H4 (cell line): ENCODE results near the gene C10orf90. TPM values are rescaled to one million over a fixed set of nuclear protein-coding genes. Genes with fewer than 3 reads are reported as not detected.
"Not testable (repeated sequence)": the region's sequence is repeated elsewhere in the genome, so short reads cannot be mapped to it uniquely, and the experiment has no call there.

ENCODE experiments used
- DNase-seq: peaks from one replicate; pipeline ENCODE4 v3.0.0-alpha.2; 2015; ENCODE audit warnings: low spot score
- total RNA-seq: library from RNA; depleted of rRNA; stranded (reverse); fragments of >200 nt; shearing (Covaris generic); gene quantifications from 2 replicates; pipeline ENCODE4 v1.2.3, GENCODE V29; 2014

Gene C10orf90
- total RNA-seq, 1 experiment from 2014 or later: 0.19 TPM

DNA sequence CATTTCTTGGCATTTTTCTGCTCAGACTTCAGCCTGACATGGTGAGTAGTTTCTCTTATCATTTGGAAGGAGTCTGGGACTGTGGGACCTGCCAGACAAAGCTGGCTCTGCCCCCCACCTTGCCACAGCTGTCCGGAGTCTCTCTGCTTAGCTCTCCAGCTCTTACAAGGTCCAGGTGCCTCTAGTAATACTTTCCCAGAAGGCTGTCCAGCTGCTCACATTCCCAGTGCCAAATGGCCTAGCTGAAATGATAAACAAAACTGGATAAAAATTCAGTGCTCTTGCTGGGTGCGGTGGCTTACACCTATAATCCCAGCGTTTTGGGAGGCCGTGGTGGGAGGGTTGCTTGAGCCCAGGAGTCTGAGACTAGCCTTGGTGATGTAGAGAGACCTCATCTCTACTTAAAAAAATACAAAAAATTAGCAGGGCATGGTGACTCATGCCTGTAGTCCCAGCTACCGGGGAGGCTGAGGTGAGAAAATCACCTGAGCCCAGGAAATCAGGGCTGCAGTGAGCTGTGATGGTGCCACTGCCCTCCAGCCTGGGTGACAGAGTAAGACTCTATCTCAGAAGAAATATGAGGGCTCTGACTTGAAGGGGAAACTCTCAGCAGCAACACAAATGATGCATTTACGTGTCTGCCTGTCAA is 86.8 kb downstream of the C10orf90 start:
- no peak for DNase-seq

DNA sequence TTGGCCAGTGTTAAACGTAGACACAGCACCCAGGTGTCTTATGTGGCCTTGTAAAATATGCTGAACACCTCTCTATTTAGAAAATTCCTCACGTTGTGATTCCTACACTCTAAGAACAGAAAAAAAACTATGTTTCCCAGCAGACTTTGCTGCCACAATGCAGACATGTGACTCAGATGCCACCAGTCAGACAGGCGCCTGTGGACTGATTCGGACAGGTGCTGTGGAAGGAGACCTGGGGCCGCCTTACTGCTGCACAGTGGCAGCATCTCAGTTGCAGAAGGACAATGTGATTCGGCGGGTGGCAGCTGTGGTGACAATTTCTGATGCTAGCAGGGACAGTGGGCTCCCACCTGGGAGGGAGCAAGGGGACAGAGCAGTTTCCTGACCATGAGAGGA is 88.8 kb downstream of the C10orf90 start:
- no peak for DNase-seq

DNA sequence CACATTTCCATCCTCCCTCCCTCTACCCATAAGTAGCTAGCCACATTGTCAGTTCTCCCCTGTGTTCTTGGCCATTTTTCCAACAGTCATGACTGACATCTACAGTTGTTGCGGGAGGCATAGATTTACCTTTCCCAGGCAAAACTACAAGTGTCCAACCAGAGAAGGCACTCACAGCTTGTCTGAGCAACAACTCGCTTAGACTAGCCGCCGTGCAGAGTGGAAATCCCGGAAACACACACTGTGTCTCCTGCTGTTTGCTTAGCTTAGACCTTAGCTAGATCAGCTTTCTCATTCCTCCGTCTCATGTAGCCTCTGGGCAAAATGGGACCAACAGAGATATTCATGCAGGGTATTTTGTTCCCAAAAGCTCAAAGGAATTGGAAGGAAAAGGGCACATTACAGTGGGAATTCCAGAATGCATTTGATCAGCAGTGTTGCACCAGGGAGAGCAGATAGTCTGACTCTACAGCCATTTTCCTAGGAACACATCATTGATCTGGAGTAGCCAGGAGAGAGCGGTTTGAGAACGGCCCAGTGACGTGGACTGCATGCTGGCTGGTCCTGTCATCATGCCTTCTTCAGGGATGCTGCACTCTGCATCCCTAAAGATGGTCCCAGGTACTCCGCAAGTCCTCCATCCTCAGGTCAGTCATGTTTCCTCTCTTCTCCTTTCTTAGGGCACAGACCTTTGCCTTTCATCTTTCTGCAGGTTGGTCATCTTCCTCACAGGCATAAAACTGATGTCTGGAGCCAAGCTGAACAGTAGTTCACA is 89.4 kb downstream of the C10orf90 start:
- no peak for DNase-seq

DNA sequence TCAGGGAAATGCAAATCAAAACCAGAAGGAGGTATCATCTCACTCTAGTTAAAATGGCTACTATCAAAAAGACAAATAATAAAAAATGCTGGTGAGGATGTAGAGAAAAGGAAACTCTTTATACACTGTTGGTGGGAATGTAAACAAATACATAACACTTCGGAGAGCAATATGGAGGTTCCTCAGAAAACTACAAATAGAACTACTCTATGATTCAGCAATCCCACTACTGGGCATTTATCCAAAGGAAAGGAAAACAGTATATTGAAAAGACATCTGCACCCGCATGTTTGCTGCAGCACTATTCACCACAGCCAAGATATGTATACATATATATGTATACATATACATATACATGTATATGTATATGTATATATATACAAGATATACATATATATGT is 94.2 kb downstream of the C10orf90 start:
- DNase-seq: peak; percentile 85

DNA sequence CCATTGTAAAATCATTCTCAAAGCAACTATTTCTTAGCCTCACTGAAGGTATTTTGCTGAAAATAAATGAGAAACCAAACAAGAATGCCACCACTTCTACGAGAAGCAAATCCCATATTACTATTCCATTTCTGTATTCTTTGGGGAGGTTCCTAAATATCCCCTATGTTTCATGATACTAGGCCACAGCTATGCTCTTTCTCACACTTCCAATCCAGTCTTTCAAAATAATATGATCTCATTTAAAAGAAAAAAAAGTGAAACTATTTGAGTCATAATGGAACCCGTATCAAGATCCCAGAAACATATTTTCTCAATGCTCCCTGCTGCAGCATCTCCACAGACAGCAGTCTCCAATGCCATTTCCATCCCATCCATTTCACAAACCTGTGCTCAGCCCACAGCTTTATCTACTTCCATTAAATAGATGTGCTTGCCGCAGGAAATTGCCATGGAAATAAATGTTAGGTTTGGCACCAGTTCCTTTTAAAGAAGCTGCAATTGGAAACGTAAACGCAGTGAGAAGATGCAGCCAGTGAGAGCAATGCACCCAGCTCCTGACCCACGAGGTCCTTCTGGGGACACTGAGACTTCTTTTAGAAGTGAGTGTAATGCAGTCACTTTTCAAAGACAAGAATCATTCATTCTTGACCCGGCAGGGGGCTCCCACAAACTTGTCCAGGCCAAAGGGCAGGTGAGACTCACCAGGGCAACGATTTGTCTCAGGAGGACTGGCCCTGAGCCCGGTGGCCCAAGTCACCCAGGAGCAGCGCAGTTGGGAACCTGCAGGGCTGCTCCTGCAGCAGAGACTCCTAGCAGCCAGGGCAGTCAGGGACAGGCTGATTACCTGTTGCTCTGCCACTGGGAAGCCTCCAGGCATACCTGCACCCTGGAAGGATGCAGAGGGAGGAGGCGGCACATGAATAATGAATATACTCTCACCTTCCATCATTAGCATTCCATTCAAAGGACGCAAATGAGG is 99.6 kb downstream of the C10orf90 start:
- DNase-seq: no peak

DNA sequence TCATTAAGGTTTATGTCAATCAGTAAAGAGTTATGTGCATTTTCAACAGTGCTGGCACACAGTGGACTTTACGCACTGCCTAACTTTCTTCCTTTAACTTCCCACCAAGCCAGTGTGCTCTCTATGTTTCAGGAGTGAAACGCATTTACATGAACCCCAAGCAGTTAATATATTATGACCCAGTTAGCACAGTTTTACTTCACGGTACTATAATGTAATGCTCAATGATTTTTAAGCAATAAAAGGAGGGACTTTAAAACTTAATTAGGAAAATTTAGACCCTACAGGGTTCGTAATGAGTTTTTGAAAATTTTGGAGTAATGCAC is 100.3 kb downstream of the C10orf90 start:
- no peak for DNase-seq

DNA sequence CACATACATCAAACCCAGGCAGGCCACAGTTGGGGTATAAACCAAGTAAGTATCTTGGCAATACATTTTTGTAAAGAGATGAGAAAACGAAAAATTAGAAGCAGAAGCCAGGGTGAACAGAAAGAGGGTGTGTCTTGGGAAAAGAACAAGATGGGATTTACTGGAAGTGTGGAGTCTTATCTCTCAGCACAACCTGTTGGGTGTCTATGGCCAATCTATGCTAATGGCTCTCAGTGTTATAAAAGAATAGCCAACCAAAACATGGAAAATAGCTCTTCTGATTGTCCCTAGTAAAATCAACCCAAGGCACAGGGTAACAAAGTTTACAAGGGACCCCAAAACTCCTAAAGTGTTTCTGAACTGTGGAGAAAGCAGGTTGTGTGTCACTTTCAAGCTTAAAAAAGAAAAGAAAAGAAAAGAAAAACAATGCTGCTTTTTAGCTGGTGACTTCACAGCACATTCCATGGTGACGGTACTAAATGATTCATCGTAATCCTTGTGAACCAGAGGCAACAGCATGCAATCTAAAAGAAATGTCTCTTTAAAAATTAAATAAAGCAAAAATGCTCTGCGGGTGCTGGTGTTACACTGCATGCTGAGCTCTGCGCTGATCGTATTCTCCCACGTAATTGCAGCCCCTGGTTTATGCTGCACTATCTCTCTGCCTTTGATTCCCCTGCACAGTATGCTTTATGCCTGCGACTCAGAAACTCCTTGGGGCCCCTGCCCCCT is 100.8 kb downstream of the C10orf90 start:
- DNase-seq: peak; percentile 51

DNA sequence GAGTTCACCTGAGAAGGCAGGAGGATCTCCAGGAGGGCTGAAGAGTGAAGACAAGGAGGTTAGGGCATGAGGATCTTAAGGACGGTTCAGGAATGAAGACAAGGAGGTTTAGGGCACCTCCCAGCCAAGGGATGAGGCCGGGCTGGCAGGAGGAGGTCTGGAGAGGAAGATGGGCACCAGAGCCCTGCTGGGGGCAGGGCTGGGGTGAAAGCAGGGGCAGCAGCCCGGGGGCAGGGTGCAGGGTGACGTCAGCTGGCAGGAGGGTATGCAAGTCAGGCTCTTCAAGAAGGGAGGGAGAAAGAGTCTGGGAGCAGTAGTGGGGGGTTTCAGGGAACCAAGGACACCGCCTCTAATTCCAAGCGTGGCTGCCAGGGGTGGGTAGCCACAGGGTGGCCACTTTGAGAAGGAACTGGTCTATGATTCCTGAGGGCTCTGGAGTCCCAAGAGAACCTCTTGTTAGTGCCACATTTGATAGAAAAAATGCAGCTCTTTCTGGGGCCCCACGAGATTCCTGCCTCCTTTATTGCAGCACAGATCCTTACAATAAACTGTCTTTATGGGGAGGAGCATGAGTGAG is 101.6 kb downstream of the C10orf90 start:
- DNase-seq: no peak

DNA sequence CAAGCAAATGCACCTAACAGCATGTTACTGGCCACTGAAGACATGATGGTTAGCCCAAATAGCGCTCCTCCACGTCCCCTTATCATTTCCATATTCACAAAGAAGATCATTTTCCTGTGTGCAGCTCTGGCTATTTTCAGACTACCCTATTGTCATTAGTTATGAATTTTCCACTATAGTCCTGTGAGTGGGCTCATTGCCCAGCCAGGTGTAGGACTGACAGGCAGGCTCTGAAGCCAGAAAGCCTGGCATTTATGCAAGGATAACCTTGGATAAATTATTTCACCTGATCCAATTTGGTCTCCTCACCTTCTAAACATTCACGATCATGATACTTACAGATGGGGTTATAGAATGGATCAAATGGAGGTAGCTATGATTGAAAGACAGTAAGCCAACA is 104.6 kb downstream of the C10orf90 start:
- no peak for DNase-seq

DNA sequence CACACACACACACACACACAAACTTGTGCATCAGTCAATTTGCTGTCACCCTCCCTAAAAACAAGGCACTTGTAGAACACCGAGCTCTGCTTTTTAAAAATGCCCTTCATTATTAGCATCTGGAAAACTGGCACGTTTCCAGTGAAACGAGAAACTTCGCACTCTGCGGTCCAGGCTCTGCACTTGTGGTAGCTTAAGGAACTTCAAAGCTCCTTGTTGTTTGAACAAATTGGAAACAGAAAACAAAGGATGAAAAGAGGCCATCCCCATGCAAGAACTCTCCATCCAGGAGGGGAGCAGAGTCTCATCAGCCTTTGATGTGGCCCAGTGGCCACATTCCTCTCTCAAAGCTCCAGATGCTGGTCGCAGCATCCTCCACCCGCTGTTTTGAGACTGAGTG is 105.1 kb downstream of the C10orf90 start:
- DNase-seq: no peak

DNA sequence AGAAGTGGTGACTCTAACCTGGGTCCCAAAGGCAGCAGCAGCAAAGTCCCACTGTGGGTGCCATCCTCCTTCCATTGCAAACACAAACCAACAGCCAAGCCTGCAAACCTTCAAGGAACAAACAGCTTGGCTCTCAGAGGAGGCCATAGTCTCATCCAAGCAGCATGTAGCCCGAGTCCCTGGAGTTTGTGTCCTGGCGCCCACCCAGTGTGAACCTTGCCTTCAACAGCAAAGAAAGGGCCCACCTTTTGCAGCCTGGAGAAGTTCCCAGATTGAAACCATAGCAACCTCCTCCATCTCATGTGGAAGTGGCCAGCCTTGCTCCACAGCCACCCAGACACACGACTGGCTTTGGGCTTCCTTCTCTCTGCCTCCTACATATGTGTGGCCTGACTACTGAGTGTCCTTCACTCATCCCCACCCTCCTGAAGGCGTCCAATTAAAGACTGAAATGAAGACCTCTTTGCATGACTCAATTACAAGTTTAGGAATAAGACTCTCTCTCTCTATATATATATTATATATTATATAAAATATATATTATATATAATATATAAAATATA is 106.1 kb downstream of the C10orf90 start:
- DNase-seq: no peak

DNA sequence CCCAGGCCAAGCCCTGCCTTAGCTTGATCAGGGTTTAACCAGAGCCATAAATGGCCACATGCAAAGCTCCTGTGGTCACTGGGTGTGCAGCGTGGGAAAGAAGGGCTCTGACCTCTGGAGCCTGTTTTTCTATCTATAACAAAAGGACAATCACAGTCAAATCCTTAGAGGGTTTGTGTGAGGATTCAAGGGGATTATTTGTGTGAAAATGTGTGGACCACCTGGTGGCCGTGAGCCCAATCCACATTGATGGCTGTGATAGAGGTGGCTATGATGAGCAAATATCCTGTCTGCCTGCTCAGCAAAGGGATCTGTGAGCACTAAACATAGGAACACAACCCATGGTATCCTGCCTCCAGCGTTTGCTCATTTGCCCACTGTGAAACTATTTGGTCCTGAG is 107.1 kb downstream of the C10orf90 start:
- no peak for DNase-seq

DNA sequence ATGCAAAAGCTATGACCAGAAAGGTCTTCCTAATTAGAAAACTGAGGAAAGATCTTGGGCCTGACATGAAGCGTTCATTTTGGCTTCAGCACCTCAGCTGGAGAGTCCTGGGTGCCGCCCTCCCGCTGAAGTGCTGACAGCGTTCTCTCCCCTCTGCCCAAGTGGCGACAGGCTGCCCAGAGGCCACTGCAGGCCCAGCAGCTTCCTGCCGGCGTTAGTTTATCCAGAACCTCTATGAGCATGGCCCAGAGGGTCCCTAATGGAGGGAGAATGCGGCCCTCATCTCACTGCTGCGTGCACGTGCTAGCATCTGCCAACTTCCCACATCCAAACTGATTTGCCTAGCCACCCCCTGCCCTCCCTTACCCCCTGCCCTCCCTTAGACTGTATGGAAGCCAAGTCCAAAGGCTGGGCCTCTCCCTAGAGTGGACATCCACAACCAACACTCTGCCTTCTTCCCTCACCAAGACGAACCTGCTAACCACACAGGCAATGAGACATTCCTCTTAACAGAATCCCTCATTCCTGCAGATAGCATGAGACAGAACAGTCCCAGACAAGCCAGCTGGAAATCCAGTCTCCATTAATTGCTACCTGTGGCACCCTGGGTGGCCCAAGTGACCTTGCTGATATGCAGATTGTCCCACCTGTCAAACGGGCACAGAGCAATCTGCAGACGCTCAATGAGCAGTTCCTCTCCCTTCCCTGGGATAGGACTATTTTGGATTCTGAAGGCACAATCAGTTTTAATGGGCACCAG is 108.4 kb downstream of the C10orf90 start:
- DNase-seq: no peak

DNA sequence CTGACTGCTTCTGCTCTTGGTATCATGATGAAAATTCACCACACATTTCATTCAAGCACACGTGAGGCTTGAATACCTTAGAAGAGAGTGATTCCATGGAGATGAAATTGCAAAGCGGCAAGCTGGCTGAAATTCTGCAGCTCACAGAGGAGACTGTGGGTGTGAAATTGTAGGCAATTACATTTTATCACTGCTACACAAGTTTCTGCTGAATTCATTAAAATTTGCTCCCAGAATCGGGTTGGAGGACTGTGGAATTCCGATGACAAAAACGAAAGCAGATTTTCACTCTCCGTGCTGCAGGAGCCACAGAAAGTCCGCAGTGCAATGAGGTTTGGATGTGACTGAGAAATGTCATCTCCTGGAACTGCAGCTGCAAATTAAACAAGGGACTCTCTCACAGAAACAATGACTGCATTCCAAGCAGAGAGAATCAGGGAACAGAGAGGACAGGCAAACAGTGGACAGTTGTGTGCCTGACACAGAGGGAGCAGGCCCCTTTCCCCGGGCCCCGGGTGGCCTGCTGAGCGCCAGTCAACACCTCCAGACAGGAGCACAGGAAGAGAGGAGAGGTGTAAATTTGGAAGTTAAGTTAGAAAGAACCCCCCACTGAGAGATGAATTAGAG is 109.1 kb downstream of the C10orf90 start:
- no peak for DNase-seq

DNA sequence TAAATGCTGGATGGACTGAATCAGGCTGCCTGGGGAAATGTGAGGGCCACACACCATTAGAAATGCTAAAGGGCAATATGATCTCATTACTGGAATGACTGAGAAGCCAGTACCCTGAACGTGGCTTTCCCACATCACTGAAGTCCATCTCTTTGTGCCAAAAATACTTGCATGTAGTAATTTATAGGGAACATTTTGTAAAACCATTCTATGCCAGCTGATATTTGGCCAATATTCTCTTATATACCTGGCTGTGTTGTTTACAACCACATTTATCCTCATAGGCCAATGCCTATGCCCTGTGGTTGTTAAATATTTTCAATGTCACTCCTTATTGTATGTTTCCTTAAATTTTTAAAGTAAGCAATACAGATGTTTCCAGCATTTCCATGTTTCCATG is 111.6 kb downstream of the C10orf90 start:
- DNase-seq: no peak

DNA sequence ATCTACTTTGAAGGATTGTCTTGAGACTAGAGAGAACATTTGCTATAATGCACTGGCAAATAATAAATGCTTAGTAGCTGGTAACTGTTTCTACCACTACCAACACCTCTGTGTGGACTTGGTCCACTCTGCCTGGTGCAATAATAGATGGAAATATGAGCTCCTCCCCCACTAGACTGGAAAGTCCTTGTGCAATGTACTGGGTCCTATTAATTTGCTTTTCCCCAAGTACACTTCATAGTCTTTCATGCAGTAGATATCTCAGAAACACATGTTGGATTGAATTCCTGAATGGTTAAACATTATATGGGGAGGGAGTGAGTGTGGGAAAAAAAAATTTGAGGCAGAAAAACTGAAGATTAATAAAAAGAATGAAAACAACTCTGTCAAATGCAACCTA is 119.3 kb downstream of the C10orf90 start:
- no peak for DNase-seq

DNA sequence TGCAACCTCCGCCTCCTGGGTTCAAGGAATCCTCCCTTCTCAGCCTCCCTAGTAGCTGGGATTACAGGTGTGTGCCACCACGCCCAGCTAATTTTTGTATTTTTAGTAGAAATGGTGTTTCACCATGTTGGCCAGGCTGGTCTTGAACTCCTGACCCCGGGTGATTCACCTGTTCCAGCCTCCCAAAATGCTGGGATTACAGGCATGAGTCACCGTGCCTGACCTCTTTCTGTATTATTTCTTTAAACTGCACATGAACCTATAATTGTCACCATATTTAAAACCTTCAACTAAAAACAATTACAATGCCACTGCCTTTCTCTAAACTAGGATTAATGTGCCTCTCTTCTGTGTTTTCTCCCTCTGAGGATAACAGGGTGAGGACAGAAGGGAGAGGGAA is 119.9 kb downstream of the C10orf90 start:
- DNase-seq: not testable (repeated sequence)

DNA sequence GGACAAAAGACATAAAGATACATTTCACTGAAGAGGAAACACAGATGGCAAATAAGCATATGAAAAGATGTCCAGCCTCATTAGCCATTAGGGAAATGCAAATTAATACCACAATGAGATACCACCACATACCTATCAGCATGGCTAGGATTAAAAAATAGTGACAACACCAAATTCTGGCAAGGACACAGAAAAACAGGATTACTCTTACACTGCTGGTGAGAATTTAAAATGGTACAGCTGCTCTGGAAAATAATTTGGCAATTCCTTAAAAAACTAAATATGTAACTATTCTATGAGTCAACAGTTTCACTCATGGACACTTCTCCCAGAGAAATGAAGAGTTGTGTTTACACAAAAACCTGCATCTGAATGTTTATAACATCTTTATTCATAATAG is 121.1 kb downstream of the C10orf90 start:
- DNase-seq: no peak

DNA sequence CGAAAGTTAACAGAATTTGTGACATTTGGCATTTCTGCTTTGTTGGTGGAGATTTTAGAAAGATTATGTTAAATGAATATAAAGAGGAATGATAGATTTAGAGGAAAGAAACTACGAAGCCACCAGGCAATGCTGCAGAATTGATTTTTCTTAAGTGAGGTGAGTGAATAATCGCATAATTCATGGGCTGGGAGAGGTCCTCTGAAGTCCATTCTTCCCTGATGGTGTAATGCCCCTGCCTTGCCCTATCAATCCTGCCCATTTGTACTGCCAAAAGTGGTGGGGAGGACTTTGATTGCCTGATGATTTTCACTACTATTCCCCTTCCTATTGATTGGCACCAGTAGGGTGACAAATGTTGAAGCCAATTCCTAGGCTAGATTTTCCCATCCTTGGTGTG is 125.9 kb downstream of the C10orf90 start:
- no peak for DNase-seq
